WI38 (cell line): Measurements from ENCODE around the gene SLC7A6OS.

Experiments used
- H3K4me3 ChIP-seq: 2 replicates; pipeline ENCODE4 v1.5.1; 2011; ENCODE audit warnings: low read depth, mild to moderate bottlenecking, control low read depth, low read length
- CTCF ChIP-seq: IDR thresholded peaks from 2 replicates; pipeline ENCODE4 v1.5.1; 2012; ENCODE audit warnings: low read depth, mild to moderate bottlenecking, control low read depth, low read length

SLC7A6OS gene

GRCh38 chr16:68349838-68350410 is 39.2 kb upstream of the SLC7A6OS start:
- H3K4me3 ChIP-seq: no peak overlapping the region
- TF ChIP-seq CTCF: no peak

DNA sequence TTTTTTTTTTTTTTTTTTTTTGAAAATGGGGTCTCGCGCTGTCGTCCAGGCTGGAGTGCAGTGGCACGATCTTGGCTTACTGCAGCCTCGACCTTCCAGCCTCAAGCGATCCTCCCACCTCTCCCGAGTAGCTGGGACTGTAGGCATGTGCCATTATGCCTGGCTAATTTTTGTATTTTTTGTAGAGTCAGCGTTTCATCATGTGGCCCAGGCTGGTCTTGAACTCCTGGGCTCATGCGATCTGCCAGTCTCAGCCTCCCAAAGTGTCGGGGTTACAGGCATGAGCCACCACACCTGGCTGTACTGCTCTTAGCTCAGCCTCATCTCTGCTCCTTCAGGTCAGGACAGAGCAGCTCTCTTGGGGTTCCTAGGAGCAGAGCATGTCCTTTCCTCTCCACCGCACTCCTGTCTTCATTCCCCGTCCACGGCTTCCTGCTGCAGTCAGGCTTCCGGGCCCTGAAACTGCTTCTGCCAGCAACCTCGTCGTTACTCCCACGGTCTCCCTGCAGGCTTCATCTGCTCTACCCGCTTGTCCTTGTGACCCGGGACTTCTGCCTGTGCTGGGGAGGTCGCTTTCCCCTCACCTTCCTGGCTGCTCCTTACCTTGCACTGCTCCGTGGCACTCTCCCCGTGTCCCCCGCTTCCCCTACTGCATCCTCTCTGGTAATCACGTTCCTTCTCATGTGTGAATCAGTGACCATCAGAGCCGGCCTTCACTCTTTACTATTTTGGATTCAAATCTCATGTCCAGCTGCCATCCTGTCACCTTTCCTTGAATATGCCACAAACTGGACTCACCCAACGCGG is 38.1 kb upstream of the SLC7A6OS start:
- no peak for TF ChIP-seq CTCF
- H3K4me3 ChIP-seq: no peak overlapping the region

DNA sequence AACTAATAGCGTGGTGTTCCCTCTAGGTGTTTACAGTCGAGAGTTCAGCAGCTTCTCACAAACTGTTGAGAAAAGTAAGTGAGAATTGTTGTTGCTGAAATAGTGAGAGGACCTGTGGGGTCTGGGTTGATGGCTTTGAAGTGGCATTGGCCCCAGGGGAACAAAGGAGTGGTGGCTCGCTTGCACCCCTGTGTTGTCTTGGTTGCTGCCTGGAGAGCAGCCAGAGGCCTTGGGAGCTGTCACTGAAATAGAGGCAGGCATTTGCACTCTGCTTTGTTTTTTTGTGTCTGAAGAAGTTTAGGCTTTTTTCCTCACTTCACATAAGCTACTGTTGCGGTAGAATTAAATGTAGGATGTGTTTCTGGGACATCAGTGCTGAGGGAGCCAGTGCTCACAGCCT is 36.9 kb upstream of the SLC7A6OS start:
- H3K4me3 ChIP-seq: no peak overlapping the region
- TF ChIP-seq CTCF: no peak

- H3K4me3 ChIP-seq: no peak overlapping the region
- no peak for TF ChIP-seq CTCF
Measured at GRCh38 chr16:68346892-68347480, 36.2 kb upstream of the SLC7A6OS start.

- H3K4me3 ChIP-seq: no peak overlapping the region
- no peak for TF ChIP-seq CTCF
Measured at GRCh38 chr16:68345958-68346635, 35.4 kb upstream of the SLC7A6OS start.

DNA sequence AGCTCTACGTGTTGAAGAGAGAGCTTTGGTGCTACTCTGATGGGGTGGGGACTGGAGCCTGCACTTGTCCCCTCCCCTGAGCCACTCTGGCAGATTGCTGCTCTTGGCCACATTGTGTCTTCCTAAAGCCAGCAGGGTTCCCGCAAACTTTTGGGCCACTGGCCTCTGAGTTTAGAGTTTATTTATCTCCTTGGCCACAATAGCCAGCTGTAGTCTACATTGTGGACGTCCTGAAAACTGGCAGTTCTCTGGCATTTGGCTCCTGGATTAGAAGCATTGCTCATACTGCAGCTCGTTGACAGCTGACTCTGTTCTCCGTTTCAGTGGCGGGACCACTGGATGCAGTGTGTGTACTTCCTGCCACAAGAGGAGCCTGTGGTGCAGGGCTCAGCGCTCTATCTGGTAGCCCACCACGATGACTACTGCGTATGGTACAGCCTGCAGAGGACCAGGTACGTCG is 34.6 kb upstream of the SLC7A6OS start:
- no peak for TF ChIP-seq CTCF
- H3K4me3 ChIP-seq: no peak overlapping the region
